GM18907 (cell line): Measurements from ENCODE around the gene RHOH.

Experiments used
- ATAC-seq: cut with Tn5 transposase; IDR thresholded peaks from one replicate; pipeline ENCODE4 v1.9.1; 2021; ENCODE audit warnings: mild to moderate bottlenecking, moderate library complexity; ENCODE audit not compliant: unreplicated experiment

RHOH gene

GRCh38 chr4:40232610-40233009, 35.8 kb downstream of the RHOH start:
- ATAC-seq, result no peak

GRCh38 chr4:40233227-40233626, 36.4 kb downstream of the RHOH start:
- no peak for ATAC-seq

GRCh38 chr4:40234519-40235039, 37.7 kb downstream of the RHOH start:
- ATAC-seq, result no peak

GRCh38 chr4:40238008-40238699, 41.3 kb downstream of the RHOH start:
- no peak for ATAC-seq

- no peak for ATAC-seq
These were observed 42.1 kb downstream of the RHOH start for GRCh38 chr4:40238700-40239548.

GRCh38 chr4:40240040-40240653, 43.3 kb downstream of the RHOH start:
- no peak for ATAC-seq

GRCh38 chr4:40241026-40241425, 44.2 kb downstream of the RHOH start:
- ATAC-seq, result no peak

- ATAC-seq, result no peak
These were observed 45.1 kb downstream of the RHOH start for GRCh38 chr4:40241941-40242340.

- no peak for ATAC-seq
These were observed 46.6 kb downstream of the RHOH start for GRCh38 chr4:40243386-40243948.

GRCh38 chr4:40244606-40245005, 47.8 kb downstream of the RHOH start:
- ATAC-seq, result no peak

GRCh38 chr4:40245550-40245949, 48.7 kb downstream of the RHOH start:
- no peak for ATAC-seq

GRCh38 chr4:40246011-40246900, 49.4 kb downstream of the RHOH start:
- no peak for ATAC-seq

GRCh38 chr4:40246938-40247337, 50.1 kb downstream of the RHOH start:
- no peak for ATAC-seq

- no peak for ATAC-seq
These were observed 50.5 kb downstream of the RHOH start for GRCh38 chr4:40247350-40247749.

GRCh38 chr4:40251366-40251765, 54.5 kb downstream of the RHOH start:
- no peak for ATAC-seq

GRCh38 chr4:40253906-40254305, 57.1 kb downstream of the RHOH start:
- no peak for ATAC-seq

GRCh38 chr4:40254608-40255392, 58.0 kb downstream of the RHOH start:
- no peak for ATAC-seq

GRCh38 chr4:40255393-40256281, 58.8 kb downstream of the RHOH start:
- no peak for ATAC-seq

GRCh38 chr4:40256329-40256728, 59.5 kb downstream of the RHOH start:
- no peak for ATAC-seq
